ENCODE results near the gene ACSF2. TPM values are rescaled to one million over a fixed set of nuclear protein-coding genes. Genes with fewer than 3 reads are reported as not detected.

Gene ACSF2
- polyA plus RNA-seq, 1 of the 3 experiments (the other 2 are of a cell fraction), result 46.6 TPM

- H3K4me3 ChIP-seq (ENCODE audit: low read depth in 2 of 2, low read length in 1 of 2), result no peak overlapping the region
- H3K9ac ChIP-seq, result no peak overlapping the region
- no peaks in the 10 kb centered on the region for H3K9me3 ChIP-seq
- no peak overlapping the region for H3K27ac ChIP-seq (ENCODE audit: low read depth in 2 of 2, low read length in 1 of 2)
- no peaks in the 10 kb centered on the region for H3K36me3 ChIP-seq (replicated peaks in 1 of 2; ENCODE audit: control insufficient read depth in 1 of 2, insufficient read depth in 2 of 2, low read length in 1 of 2)
- no peaks in the 10 kb centered on the region for H3K27me3 ChIP-seq (ENCODE audit: insufficient read depth)
- POLR2A ChIA-PET, result no interaction called here
- H3K9me2 ChIP-seq, result no peaks in the 10 kb centered on the region
- DNase-seq, result no peak
- no peak for TF ChIP-seq CTCF (IDR thresholded peaks at IDR 0.05)
- no peak for TF ChIP-seq RAD21 (IDR thresholded peaks at IDR 0.05; ENCODE audit: low read length)
- TF ChIP-seq YY1 (IDR thresholded peaks at IDR 0.05; ENCODE audit: low read depth), result no peak
- TF ChIP-seq SIN3A (IDR thresholded peaks at IDR 0.05; ENCODE audit: borderline replicate concordance, low read depth, low read length), result no peak
- no peak for TF ChIP-seq NRF1 (IDR thresholded peaks at IDR 0.05; ENCODE audit: low read depth, low read length)
- TF ChIP-seq EZH2phosphoT487 (IDR thresholded peaks at IDR 0.05; ENCODE audit: borderline replicate concordance, low read depth), result no peak
- no peak for TF ChIP-seq FOXJ3 (CRISPR knock-in tag; IDR thresholded peaks at IDR 0.05)
- TF ChIP-seq RXRA (IDR thresholded peaks at IDR 0.05; ENCODE audit: borderline replicate concordance, low read depth), result no peak
- TF ChIP-seq EP300 (IDR thresholded peaks at IDR 0.05; ENCODE audit: borderline replicate concordance in 1 of 2, low read depth in 1 of 2, low read length in 1 of 2), result no peak
- no peak for TF ChIP-seq FOSL2 (IDR thresholded peaks at IDR 0.05; ENCODE audit: borderline replicate concordance, low read depth)
- no peak for TF ChIP-seq GABPA (IDR thresholded peaks at IDR 0.05; ENCODE audit: low read depth)
- TF ChIP-seq REST (IDR thresholded peaks at IDR 0.05; ENCODE audit: low read depth, low read length), result no peak
- TF ChIP-seq CHD2 (IDR thresholded peaks at IDR 0.05; ENCODE audit: low read length, partially characterized antibody), result no peak
- TF ChIP-seq ELF1 (IDR thresholded peaks at IDR 0.05), result no peak
- TF ChIP-seq MEF2A (IDR thresholded peaks at IDR 0.05; ENCODE audit: borderline replicate concordance, low read depth), result no peak
- TF ChIP-seq RFX5 (IDR thresholded peaks at IDR 0.05; ENCODE audit: low read length), result no peak
- TF ChIP-seq SMC3 (IDR thresholded peaks at IDR 0.05; ENCODE audit: low read depth, low read length), result no peak
- TF ChIP-seq MAX (IDR thresholded peaks at IDR 0.05; ENCODE audit: low read depth), result no peak
- peaks cover 6% of the 10 kb centered on the region for H3F3A ChIP-seq (replicated peaks; ENCODE audit: insufficient read depth)
- H3K4me1 ChIP-seq (ENCODE audit: control insufficient read depth in 1 of 2, insufficient read depth in 2 of 2, low read depth in 1 of 2, low read length in 1 of 2), result peaks cover 0 to 2% of the 10 kb centered on the region in 2 experiments; a peak in 1 of 4 replicates
- H4K20me1 ChIP-seq (ENCODE audit: insufficient read depth), result peaks cover 3% of the 10 kb centered on the region; the same call in 1 of the 2 replicates
- CTCF ChIA-PET, result interaction anchor here (1.5 to 2.7 kb wide), 2 partner anchors 11 to 30 kb away, joined by 3 to 8 read pairs; partner anchors contain the start of gene RSAD1
- H3K79me2 ChIP-seq (ENCODE audit: insufficient read depth), result 0 out of 2 replicates have a peak, but pooled peaks cover 1% of the 10 kb centered on the region
- 95% methylated on average over 2 of the region's 2 CpGs for WGBS (ENCODE audit: low lambda C conversion rate)
- no peak overlapping the region for H3K4me2 ChIP-seq
- no peak overlapping the region for H2AFZ ChIP-seq (ENCODE audit: low read depth)
Measured at GRCh38 chr17:50448643-50449042, 22.6 kb downstream of the ACSF2 start.

Data from SK-N-SH (cell line).